ENCODE measurements around the gene NRG4. TPM values are rescaled to one million over a fixed set of nuclear protein-coding genes. Genes with fewer than 3 reads are reported as not detected.

The NRG4 gene
- total and polyA plus RNA-seq, 9 of the 15 experiments (the other 6 are each of a cell fraction or from before 2014, with no cell fraction given) = 0.33 to 2.5 (median 0.76) TPM

- no peak for TF ChIP-seq ZNF318 (IDR thresholded peaks at IDR 0.05; ENCODE audit: borderline replicate concordance in 1 of 2, low read depth in 1 of 2)
- no peak for TF ChIP-seq MAFG (tag; conservative IDR thresholded peaks at IDR 0.05)
- TF ChIP-seq ZNF143 (CRISPR knock-in tag; IDR thresholded peaks at IDR 0.05) = no peak; the same call in 1 of the 2 replicates
- TF ChIP-seq ARID2 (IDR thresholded peaks at IDR 0.05) = no peak
- TF ChIP-seq ZNF354B (CRISPR knock-in tag; IDR thresholded peaks at IDR 0.05) = no peak
- no peak for TF ChIP-seq ZNF277 (CRISPR knock-in tag; IDR thresholded peaks at IDR 0.05; ENCODE audit: borderline replicate concordance)
- no peak; the same call in 1 of the 2 replicates for TF ChIP-seq CBX1 (IDR thresholded peaks at IDR 0.05; ENCODE audit: low read depth)
- TF ChIP-seq ZNF395 (CRISPR knock-in tag; IDR thresholded peaks at IDR 0.05) = no peak
- peak; percentile 78 for TF ChIP-seq FIP1L1 (IDR thresholded peaks at IDR 0.05; ENCODE audit: low read depth, low read length, poor library complexity, severe bottlenecking)
- no peak; the same call in 1 of the 2 replicates for TF ChIP-seq ARID3B (CRISPR knock-in tag; IDR thresholded peaks at IDR 0.05; ENCODE audit: borderline replicate concordance)
- TF ChIP-seq NCOA6 (IDR thresholded peaks at IDR 0.05) = no peak
- TF ChIP-seq POLR3A (IDR thresholded peaks at IDR 0.05; ENCODE audit: borderline replicate concordance, extremely low read depth, insufficient read depth, insufficient read length) = no peak
- 0 out of 2 replicates have a peak, but pooled peaks have one; percentile 33 for TF ChIP-seq PTBP1 (IDR thresholded peaks at IDR 0.05; ENCODE audit: low read depth, low read length)
- TF ChIP-seq TRIM24 (IDR thresholded peaks at IDR 0.05) = peak in 1 of 2 experiments; percentile 98; a peak in 2 of 4 replicates
Observed at GRCh38 chr15:75903331-75904239, 108.6 kb downstream of the NRG4 start, which contains the start of gene FBXO22 (continued).
